SH-SY5Y (cell line): ENCODE measurements around the gene MAP7D2.

Experiments
- GATA2 ChIP-seq: IDR thresholded peaks from 2 replicates; pipeline ENCODE4 v1.6.1; 2011; ENCODE audit warnings: mild to moderate bottlenecking, low read depth, low read length
- GATA3 ChIP-seq: IDR thresholded peaks from 2 replicates; pipeline ENCODE4 v1.6.1; 2011; ENCODE audit warnings: low read depth, mild to moderate bottlenecking, low read length, moderate library complexity

- no peak for TF ChIP-seq GATA3
- TF ChIP-seq GATA2, result no peak
Observed at GRCh38 chrX:20101934-20102581, 14.6 kb downstream of the MAP7D2 start.
